ENCODE results near the gene MYO1H. TPM values are rescaled to one million over a fixed set of nuclear protein-coding genes. Genes with fewer than 3 reads are reported as not detected.

The MYO1H gene
- total RNA-seq, 4 donors from 2014 or later: 0.17 to 0.57 TPM; not detected in 2

DNA sequence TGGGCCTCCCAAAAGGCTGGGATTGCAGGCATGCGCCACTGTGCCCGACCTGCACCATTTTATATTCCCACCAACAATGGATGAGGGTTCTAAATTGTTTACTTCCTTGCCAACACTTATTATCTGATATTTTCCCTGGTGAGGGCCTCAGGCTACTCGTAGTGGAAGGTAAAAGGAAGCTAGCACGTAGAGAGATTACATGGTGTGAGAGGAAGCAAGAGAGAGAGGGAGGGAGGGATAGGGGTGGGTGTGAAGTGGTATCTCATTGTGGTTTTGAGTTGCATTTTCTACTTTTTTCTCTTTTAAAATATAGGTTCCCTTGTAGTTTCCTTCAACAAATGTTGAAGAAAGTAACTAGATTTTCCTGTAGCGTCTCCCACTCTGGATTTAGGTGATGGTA, 30.9 kb downstream of the MYO1H start:
- TF ChIP-seq, protein P1, sequence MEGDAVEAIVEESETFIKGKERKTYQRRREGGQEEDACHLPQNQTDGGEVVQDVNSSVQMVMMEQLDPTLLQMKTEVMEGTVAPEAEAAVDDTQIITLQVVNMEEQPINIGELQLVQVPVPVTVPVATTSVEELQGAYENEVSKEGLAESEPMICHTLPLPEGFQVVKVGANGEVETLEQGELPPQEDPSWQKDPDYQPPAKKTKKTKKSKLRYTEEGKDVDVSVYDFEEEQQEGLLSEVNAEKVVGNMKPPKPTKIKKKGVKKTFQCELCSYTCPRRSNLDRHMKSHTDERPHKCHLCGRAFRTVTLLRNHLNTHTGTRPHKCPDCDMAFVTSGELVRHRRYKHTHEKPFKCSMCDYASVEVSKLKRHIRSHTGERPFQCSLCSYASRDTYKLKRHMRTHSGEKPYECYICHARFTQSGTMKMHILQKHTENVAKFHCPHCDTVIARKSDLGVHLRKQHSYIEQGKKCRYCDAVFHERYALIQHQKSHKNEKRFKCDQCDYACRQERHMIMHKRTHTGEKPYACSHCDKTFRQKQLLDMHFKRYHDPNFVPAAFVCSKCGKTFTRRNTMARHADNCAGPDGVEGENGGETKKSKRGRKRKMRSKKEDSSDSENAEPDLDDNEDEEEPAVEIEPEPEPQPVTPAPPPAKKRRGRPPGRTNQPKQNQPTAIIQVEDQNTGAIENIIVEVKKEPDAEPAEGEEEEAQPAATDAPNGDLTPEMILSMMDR (IDR thresholded peaks at IDR 0.05; ENCODE audit: low read depth): no peak

DNA sequence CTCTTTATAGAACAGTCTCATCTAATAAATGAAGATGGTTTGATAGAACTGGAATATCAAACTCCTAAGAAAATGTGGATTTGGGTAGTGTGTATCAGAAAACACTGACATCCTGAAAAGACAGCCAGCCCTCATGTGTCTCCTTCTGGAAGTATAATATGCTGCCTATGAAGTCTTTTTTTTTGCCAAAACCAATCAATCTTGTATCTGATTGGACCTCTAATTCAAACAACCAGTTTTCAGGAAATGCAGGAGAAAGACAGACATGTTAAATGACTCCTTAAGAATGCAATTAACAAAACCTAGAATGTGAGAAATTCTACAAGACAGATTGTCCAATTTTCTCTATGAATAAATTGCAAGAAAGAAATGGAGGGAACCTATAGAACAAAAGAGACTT, 34.3 kb downstream of the MYO1H start:
- TF ChIP-seq, protein P1 (IDR thresholded peaks at IDR 0.05; ENCODE audit: low read depth): no peak

DNA sequence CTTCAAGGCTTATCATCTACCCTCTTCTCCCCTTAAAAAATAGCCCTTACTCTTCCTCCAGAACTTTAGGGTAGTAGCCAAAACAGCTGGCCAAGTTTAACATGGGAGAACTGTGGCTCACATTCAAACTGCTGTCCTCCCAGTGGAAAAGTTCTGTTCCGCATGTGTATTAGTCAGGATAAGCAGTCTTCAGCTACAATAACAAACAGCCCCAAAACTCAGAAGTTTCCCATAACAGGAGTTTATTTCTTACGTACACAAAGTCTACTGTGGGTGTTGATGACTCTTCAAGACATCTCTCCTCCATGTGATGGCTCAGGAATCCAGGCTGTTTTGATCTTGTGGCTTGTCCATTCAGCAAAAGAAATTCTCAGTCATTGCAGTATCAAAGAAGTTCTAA, 35.5 kb downstream of the MYO1H start:
- TF ChIP-seq, protein P1 (IDR thresholded peaks at IDR 0.05; ENCODE audit: low read depth): no peak

DNA sequence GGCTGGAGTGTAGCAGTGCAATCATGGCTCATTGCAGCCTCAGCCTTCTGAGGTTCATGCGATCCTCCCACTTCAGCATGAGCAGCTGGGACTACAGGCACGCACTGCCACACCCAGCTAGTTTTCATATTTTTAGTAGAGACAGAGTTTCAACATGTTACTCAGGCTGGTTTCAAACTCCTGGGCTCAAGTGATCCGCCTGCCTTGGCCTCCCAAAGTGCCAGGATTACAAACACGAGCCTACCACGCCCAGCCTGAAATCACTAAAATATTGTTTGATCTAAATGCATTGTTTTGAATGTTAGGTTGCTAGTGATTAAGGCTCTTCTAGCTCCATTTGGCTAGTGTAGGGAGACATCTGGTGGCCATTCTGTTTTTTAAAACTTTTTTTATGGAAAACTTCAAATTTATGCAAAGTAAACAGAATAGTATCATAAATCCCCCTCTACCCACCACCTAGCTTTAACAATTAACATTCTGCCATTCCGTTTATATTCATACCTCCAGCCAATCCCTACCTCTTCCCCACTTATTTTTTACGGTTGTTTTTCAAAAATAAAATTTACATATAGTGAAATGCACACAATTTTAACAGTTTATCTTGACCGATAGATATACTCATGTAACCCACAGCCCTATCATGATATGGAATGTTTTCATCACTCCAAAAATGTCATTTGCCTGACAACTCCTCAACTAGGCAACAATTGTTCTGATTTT, 37.8 kb downstream of the MYO1H start:
- TF ChIP-seq, protein P1 (IDR thresholded peaks at IDR 0.05; ENCODE audit: low read depth): no peak

DNA sequence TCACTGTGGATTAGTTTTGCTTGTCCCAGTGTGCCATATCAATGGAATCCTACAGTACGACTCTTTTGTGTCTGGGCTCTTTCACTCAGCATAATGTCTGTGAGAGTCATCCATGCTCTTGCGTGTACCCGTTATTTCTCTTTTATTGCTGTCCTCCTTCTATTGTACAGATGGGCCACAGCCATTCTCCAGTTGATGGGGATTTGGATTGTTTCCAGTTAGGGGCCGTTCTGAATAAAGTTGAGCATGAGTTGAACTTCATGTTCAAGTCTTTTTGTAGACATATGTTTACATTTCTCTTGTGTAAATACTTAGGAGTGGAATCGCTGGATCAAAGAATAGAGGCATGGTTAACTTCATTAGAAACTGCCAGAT, 38.3 kb downstream of the MYO1H start:
- TF ChIP-seq, protein P1 (IDR thresholded peaks at IDR 0.05; ENCODE audit: low read depth): no peak

DNA sequence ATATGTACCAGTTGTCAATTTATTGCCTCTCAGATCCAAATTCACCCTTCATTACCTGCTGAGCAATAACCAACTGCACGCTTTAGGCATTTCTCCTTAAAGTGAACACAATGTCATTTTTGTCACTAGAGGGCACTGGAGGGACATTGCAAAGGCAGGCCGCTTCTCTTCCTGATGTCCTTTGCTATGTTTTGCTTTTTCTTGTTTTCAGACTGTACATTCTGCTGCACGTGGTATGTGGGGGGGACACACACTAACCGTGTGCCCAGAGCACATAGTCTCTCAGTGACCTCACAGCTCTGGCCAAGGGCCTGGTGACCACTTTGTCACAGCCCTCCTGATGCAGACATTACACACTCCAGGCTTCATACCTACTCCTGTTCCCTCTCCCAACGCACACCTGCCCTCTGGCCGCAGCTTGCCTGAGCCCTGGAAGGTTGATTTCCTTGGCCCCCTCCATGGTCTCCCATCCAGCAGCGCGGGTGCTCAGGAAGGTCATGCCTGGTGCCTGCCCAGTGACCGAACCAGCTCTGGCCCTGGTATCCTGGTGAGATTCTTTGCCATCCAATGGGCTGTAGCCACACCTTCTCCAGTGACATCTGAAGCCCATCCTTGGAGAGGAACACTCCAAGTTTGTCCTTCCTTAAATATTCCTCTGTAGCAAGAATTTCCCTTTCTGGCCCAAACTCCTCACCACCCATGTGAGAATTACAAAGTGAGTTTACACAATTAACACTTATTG, 39.9 kb downstream of the MYO1H start:
- TF ChIP-seq, protein P1 (IDR thresholded peaks at IDR 0.05; ENCODE audit: low read depth): no peak

DNA sequence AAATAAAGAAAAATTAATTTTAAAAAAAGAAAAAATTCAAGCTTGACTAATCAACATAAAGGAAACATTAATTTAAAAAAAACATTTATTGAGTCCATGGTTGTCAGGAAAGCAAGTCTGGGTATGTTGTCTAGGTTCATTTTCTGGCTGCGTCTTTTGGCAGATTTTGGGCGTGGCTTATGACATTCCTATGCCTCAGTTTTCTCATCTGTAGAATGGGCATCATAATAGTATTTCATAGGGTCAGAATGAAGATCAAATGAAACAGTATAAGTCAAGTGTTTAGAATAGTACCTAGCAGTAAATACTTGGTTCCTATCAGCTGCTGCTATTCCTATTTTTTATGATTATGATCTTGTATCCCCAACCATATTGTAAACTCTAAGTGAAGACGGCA, 40.5 kb downstream of the MYO1H start:
- TF ChIP-seq, protein P1 (IDR thresholded peaks at IDR 0.05; ENCODE audit: low read depth): no peak

Data from subcutaneous adipose tissue (tissue), 4 donors.